IPS-NIHi11 (cell line): ENCODE data around the gene MACIR.
"Not testable (repeated sequence)": the region's sequence is repeated elsewhere in the genome, so short reads cannot be mapped to it uniquely, and the experiment has no call there.

Experiments
- DNase-seq: peaks from one replicate; pipeline ENCODE4 v3.0.0; 2012; ENCODE audit warnings: mixed read lengths, low spot score

Gene MACIR

DNA sequence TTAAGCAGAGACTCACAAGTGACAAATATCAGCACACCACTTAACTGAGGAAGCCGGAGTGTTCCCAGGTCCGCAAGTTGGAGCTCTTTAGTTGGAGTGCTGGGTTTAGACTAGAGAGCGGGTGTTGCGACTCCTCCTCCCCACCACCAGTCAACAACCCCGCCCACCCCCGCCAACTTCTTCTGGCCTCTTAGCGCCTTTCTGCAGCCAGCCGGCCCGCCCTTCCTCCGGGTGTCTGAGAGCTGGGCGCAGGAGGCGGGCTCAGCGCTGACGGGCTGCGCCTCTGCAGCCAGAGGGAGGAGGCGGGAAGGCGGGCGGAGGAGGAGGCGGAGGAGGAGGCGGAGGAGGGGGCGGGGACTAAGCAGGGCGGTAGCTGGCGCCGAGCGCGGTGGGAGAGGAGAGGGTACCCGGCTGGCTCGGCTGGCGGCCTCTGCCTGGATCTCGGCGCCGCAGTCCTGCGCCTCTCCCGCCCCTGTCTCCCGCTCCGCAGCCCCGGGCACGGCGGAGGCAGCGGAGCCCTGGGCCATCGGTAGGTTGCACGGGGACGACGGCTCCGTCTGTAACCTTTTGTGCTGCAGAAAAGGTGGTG lies at the start of gene MACIR:
TSS of gene MACIR (plus strand) at position 396 of the 589 bp plus-strand sequence. CDS start 17,157 bp downstream, outside the sequence.
- peak; percentile 93 for DNase-seq

- DNase-seq: no peak
Measured at GRCh38 chr5:103209065-103209464, 49.5 kb upstream of the MACIR start.

- no peak for DNase-seq
Measured at GRCh38 chr5:103210952-103211351, 47.6 kb upstream of the MACIR start.

DNA sequence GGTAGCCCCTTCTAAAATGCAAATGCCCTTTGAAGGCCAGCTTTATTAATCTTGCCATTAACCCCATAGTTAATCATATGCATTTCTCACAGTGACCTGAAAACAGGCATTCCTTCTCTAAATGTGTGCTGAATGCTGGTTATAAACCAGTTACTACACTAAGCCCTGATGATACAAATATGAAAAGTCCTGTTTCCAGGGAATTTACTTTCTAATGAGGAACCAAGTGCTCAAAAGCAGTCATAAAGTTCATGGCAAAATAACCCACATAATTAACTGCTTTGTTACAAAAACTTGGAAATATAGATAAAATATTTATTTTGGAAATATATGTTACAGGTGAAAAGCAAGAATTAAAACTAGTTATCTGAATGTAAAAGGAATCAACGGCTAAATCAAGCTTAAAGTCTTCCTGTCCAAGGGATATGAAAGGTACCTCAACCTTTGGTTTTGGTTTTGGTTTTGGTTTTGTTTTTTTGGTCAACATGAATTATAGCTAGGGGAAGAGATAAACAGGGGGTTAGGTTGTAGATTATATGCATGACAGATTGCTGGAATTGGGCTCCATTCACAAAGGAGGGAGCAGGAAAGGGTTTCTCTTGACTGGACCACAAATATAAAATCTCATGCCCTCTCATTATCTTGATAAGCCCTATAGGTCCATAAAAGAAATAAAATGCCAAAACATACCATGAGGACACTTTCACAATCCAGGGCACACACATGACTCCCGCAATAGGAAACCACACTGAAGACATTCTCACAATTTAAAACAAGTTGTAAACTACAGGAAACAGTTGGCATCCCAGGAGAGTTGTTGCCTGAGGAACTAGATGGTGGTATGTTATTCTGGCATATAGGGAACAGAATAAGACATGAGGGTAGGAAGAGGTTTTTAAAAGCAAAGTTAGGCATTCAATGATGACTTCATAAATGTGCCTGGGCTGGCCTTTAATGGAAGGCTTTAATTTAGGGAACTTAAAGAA lies 46.7 kb upstream of the MACIR start:
- DNase-seq: no peak

DNA sequence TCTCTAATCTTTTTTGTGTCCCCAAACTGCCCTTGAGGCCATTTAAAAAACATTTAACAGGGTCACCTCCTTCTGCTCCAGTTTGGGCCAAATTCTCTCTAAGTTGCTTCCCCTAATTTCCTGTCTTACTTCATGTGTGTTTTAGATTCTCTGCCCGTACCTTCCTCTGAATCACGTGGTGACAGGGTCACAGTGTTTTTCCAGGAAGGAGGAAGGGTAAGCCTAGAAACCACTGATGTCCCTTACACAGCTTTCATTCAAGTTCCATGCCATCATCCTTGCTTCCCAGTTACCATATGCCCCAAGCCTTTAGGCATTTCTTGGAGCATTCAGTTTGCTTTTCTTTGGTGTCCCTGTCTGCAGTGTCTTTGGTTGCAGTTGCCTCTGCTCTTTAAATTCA lies 42.4 kb upstream of the MACIR start:
- DNase-seq: no peak

GRCh38 chr5:103216697-103217096 lies 41.9 kb upstream of the MACIR start:
- no peak for DNase-seq

GRCh38 chr5:103217101-103217500 lies 41.5 kb upstream of the MACIR start:
- no peak for DNase-seq

DNA sequence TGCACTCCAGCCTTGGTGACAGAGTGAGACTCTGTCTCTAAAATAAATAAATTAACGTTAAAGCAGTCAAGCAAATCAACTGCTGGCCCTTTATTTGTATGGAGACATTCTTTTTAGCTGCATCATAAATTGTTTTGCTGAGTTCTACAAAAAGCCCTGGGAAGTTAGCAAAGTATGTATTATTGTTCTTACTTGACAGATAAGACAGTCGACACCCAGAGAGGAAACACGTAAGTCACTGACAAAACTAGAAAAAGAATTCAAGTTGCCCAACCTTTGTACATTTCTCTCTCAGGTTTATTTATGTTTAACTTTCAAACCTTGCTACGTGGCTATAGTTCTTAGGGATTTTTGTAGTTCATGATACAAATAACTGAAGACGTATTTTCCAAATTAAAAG lies 40.4 kb upstream of the MACIR start:
- no peak for DNase-seq

DNA sequence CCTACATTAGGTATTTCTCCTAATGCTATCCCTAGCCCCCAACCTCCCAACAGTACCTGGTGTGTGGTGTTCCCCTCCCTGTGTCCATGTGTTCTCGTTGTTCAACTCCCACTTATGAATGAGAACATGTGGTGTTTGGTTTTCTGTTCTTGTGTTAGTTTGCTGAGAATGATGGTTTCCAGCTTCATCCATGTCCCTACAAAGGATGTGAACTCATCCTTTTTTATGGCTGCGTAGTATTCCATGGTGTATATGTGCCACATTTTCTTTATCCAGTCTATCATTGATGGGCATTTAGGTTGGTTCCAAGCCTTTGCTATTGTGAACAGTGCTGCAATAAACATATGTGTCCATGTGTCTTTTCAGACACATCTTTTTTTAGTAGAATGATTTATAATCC lies 39.5 kb upstream of the MACIR start:
- DNase-seq: not testable (repeated sequence)

- DNase-seq: no peak
Measured at GRCh38 chr5:103223031-103223955, 35.3 kb upstream of the MACIR start.

- DNase-seq: peak; percentile 63
Measured at GRCh38 chr5:103224118-103224893, 34.3 kb upstream of the MACIR start.

- no peak for DNase-seq
Measured at GRCh38 chr5:103224894-103225246, 33.7 kb upstream of the MACIR start.

GRCh38 chr5:103228061-103228460 lies 30.5 kb upstream of the MACIR start:
- DNase-seq: no peak

DNA sequence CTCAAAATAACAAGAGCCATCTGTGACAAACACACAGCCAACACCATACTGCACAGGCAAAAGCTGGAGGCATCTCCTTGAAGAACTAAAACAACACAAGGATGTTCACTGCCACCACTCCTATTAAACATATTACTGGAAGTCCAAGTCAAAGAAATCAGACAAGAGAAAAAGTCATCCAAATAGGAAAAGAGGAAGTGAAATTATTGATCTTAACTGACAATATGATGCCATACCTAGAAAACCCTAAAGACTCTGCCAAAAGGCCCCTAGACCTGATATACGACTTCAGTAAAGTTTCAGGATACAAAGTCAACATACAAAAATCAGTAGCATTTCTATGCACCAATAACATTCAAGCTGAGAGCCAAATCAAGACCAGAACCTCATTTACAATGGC lies 30.0 kb upstream of the MACIR start:
- DNase-seq: no peak

DNA sequence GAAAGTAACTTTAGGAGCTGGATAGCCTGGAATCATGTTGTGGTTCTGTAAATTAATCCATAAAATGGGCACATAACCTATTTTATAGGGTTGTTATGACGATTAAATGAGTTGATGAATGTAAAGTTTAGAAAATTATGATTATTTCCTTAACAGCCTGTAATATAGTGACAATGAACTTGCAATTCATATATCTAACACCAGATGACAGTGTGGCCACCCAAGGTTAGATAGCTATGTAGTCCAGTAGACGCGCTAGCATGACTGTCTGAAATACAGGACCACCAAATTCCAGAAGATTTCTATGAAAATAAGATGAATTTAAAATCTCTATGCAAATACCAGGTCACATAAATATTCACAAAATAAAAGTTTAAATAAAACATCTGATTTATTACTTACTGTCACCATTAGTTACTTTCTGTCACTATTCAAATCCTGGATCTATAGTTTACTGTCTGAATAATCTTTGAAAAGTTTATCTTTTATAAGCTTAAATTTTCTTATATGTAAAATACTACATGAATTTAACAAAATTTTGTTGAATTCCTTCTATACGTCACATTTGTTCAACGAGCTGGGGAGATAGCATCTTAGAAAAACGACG lies 26.1 kb upstream of the MACIR start:
- DNase-seq: peak; percentile 29

GRCh38 chr5:103234239-103234975 lies 24.2 kb upstream of the MACIR start:
- DNase-seq: no peak

- no peak for DNase-seq
Measured at GRCh38 chr5:103235891-103236290, 22.7 kb upstream of the MACIR start.

DNA sequence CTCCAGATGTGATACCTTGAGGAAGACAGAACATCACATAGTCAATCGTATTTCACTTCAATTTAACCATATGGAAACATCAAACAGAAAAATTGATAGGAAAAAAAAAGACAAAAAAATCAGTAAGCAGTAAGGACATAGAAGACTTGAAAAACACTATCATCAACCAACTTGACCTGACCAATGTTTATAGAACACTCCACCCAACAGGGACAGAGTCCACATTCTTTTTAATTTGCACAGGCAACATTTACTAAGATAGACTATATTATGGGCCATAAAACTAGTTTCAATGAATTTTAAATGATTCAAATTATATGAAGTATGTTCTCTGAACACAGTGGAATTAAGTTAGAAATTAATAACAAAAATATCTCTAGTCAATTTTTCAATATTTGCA lies 20.8 kb upstream of the MACIR start:
- no peak for DNase-seq

DNA sequence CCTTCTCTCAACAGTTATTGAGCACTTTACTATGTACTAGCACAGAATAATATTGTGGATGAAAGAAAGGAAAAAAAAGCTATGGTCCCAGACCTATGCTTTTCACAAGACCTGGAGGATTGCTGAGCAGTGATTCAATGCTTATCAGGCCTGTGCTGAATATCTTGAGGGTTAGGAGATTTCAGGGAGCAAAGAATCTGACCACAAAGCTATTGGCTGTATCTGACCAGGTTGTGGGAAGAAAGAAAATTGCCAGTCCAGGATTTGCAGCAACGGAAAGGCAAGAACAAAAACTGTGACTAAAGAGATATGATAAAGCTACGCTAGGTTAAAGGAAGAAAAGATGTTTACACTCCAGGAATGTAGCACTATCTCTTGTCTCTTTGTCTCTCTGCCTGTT lies 14.9 kb upstream of the MACIR start:
- no peak for DNase-seq

DNA sequence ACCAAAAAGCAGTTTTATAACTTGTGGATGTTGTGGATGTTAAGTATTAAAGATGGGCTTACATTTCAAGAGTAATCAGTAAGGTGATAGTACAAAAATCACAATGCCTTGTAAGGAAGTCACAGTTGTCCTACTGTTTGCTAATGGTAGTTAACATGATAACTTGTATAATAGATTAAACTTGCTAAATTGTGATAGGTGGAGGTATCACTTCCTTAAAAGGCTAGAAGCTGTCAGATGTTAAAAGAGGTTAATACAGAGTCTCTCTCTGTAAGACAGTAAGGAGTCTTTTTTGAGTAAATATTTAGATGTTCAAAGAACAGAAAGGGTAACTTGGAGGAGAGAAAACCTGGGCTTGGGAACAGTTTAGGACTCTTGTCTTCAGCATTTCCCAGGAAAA lies 14.2 kb upstream of the MACIR start:
- DNase-seq: no peak
